Suprapubic skin (tissue), 4 donors: ENCODE measurements around the gene FCMR. TPM values are rescaled to one million over a fixed set of nuclear protein-coding genes. Genes with fewer than 3 reads are reported as not detected.

Source experiments
- DNase-seq, 2 donors: peaks; one replicate each; pipeline ENCODE4 v3.0.0-alpha.2; 2019; ENCODE audit warnings: low spot score in 2 of 2
- H3K27ac ChIP-seq: fragments of 200-600 bp; sonication (generic); one replicate; pipeline ENCODE4 v1.5.1; 2019
- H3K27me3 ChIP-seq: fragments of 200-600 bp; sonication (generic); one replicate; pipeline ENCODE4 v1.5.1; 2019
- H3K36me3 ChIP-seq: fragments of 200-600 bp; sonication (generic); one replicate; pipeline ENCODE4 v1.5.1; 2019
- H3K4me1 ChIP-seq: fragments of 200-600 bp; sonication (generic); one replicate; pipeline ENCODE4 v1.5.1; 2019
- H3K4me3 ChIP-seq: fragments of 200-600 bp; sonication (generic); one replicate; pipeline ENCODE4 v1.5.1; 2019; ENCODE audit warnings: mild to moderate bottlenecking
- H3K9me3 ChIP-seq: fragments of 200-600 bp; sonication (generic); one replicate; pipeline ENCODE4 v1.5.1; 2019
- CTCF ChIP-seq, 2 donors: fragments of 200-600 bp in 1 of 2; fragments of 450-650 bp in 1 of 2; sonication (generic) in 1 of 2; IDR thresholded peaks; one replicate each; pipeline ENCODE4 v1.5.1; 2016 to 2019; ENCODE audit warnings: antibody characterized with exemption in 2 of 2, mild to moderate bottlenecking in 1 of 2, moderate library complexity in 1 of 2
- EP300 ChIP-seq: sonication (generic); formaldehyde crosslinking; IDR thresholded peaks from one replicate; pipeline ENCODE4 v1.6.1; 2017; ENCODE audit warnings: antibody characterized with exemption
- POLR2A ChIP-seq, 2 donors: fragments of 450-650 bp; IDR thresholded peaks; one replicate each; pipeline ENCODE4 v1.6.1; 2017; ENCODE audit warnings: antibody characterized with exemption in 2 of 2, mild to moderate bottlenecking in 2 of 2, moderate library complexity in 2 of 2
- POLR2AphosphoS5 ChIP-seq, 3 donors: sonication (generic); formaldehyde crosslinking; IDR thresholded peaks; one replicate each; pipeline ENCODE4 v1.6.1; 2017; ENCODE audit warnings: antibody characterized with exemption in 3 of 3
- WGBS: methylation state at CpG from one replicate; pipeline ENCODE4 v1.1.5; 2018; 5-methylcytosine and 5-hydroxymethylcytosine counted together
- total RNA-seq, 4 donors: library from RNA; depleted of rRNA; stranded (reverse); fragments of >200 nt; gene quantifications; one replicate each; pipeline ENCODE4 v1.1.0, GENCODE V29; 2016

The FCMR gene
- total RNA-seq, 4 donors from 2014 or later = 0.39 to 2.9 (median 2.2) TPM

GRCh38 chr1:206945779-206946178 is 24.0 kb upstream of the FCMR start:
- WGBS = 92% methylated on average over 4 of the region's 4 CpGs
- Histone ChIP-seq H3K4me3 (no peak overlapping the region), H3K9me3 (no peaks in the 10 kb centered on the region), H3K4me1 (no peaks in the 10 kb centered on the region), H3K27ac (no peak overlapping the region), H3K36me3 (no peaks in the 10 kb centered on the region), H3K27me3 (peaks cover 15% of the 10 kb centered on the region)
- DNase-seq = no peak
- TF ChIP-seq POLR2A (IDR thresholded peaks at IDR 0.05) (no peak), EP300 (no peak), POLR2AphosphoS5 (IDR thresholded peaks at IDR 0.05) (no peak), CTCF (IDR thresholded peaks at IDR 0.05) (no peak)

- no peaks in the 10 kb centered on the region for H3K9me3 ChIP-seq
- TF ChIP-seq CTCF (IDR thresholded peaks at IDR 0.05) (no peak), POLR2A (IDR thresholded peaks at IDR 0.05) (no peak), POLR2AphosphoS5 (IDR thresholded peaks at IDR 0.05) (no peak), EP300 (no peak)
- H3K27me3 ChIP-seq = peaks cover 15% of the 10 kb centered on the region
- no peaks in the 10 kb centered on the region for H3K36me3 ChIP-seq
- no peak overlapping the region for H3K4me3 ChIP-seq
- 72% methylated on average over 5 of the region's 5 CpGs for WGBS
- DNase-seq = no peak
- H3K27ac ChIP-seq = no peak overlapping the region
- H3K4me1 ChIP-seq = peaks cover 7% of the 10 kb centered on the region
Observed at GRCh38 chr1:206944703-206945102, 23.0 kb upstream of the FCMR start.

GRCh38 chr1:206941766-206942418 is 20.2 kb upstream of the FCMR start:
- Histone ChIP-seq H3K4me1 (peaks cover 7% of the 10 kb centered on the region), H3K4me3 (no peak overlapping the region), H3K27ac (no peak overlapping the region), H3K27me3 (peaks cover 15% of the 10 kb centered on the region), H3K36me3 (no peaks in the 10 kb centered on the region), H3K9me3 (no peaks in the 10 kb centered on the region)
- 65% methylated on average over 6 of the region's 6 CpGs for WGBS
- no peak for TF ChIP-seq POLR2A (IDR thresholded peaks at IDR 0.05)
- no peak for TF ChIP-seq CTCF (IDR thresholded peaks at IDR 0.05)
- TF ChIP-seq EP300 = no peak
- no peak for TF ChIP-seq POLR2AphosphoS5 (IDR thresholded peaks at IDR 0.05)
- no peak for DNase-seq

- WGBS = 88% methylated on average over 3 of the region's 3 CpGs
- no peak overlapping the region for H3K4me3 ChIP-seq
Observed at GRCh38 chr1:206940588-206940936, 18.8 kb upstream of the FCMR start.

More at GRCh38 chr1:206940588-206940936, 18.8 kb upstream of the FCMR start:
- TF ChIP-seq EP300 (no peak), POLR2AphosphoS5 (IDR thresholded peaks at IDR 0.05) (no peak), CTCF (IDR thresholded peaks at IDR 0.05) (no peak), POLR2A (IDR thresholded peaks at IDR 0.05) (no peak)
- Histone ChIP-seq H3K27me3 (peaks cover 11% of the 10 kb centered on the region), H3K9me3 (no peaks in the 10 kb centered on the region), H3K36me3 (no peaks in the 10 kb centered on the region), H3K4me1 (peaks cover 7% of the 10 kb centered on the region), H3K27ac (no peak overlapping the region)
- no peak for DNase-seq
